HCT116 (cell line): ENCODE results near the gene ZBTB7C. TPM values are rescaled to one million over a fixed set of nuclear protein-coding genes. Genes with fewer than 3 reads are reported as not detected.

Source experiments
- ATAC-seq: fragments of 200-7000 bp; cut with Tn5 transposase; 2 replicates; pipeline ENCODE4 v1.9.1; 2020; ENCODE audit warnings: mild to moderate bottlenecking, moderate library complexity
- BruUV-seq: library from RNA; stranded (reverse); fragments of 400-500 nt; replicated peaks from 2 replicates; lab custom pipeline; 2021; lab: Mats Ljungman, UMichigan
- CTCF ChIA-PET: fragments of 300-600 bp; sonication (Branson Sonifier 250); formaldehyde crosslinking; loops from one replicate; lab custom pipeline; 2021; ENCODE audit warnings: antibody characterized with exemption; lab: Charles Lee
- POLR2A ChIA-PET: fragments of 300-600, 350-600 bp; sonication (Branson Sonifier 250); formaldehyde crosslinking; loops from one replicate; lab custom pipeline; 2021; ENCODE audit warnings: antibody characterized with exemption; lab: Charles Lee
- RAD21 ChIA-PET, 2 experiments: fragments of 300-600 bp; sonication (Branson Sonifier 250); formaldehyde crosslinking; loops; one replicate each; lab custom pipeline; 2023; ENCODE audit warnings: low total read pairs in 2 of 2; ENCODE audit not compliant: uncharacterized antibody in 2 of 2, unreplicated experiment in 2 of 2, low non-redundant PET in 1 of 2; lab: Charles Lee
- DNase-seq: peaks from one replicate; pipeline ENCODE4 v3.0.0-alpha.2; 2010; ENCODE audit warnings: low read depth, low spot score
- H2AFZ ChIP-seq: fragments of 200-600 bp; shearing (Covaris generic), sonication (generic); 2 replicates; pipeline ENCODE4 v1.6.1; 2017; ENCODE audit warnings: low read depth, mixed run types, mixed read lengths, antibody characterized with exemption, low read length; ENCODE audit not compliant: poor library complexity, severe bottlenecking
- H3K27ac ChIP-seq: 2 replicates; pipeline ENCODE4 v1.5.1; 2012; ENCODE audit warnings: low read depth, low read length
- H3K27me3 ChIP-seq: fragments of 200-600 bp; sonication (generic); 2 replicates; pipeline ENCODE4 v1.6.1; 2016; ENCODE audit warnings: mixed run types, low read length, mixed read lengths; ENCODE audit not compliant: insufficient read depth
- H3K36me3 ChIP-seq, 2 experiments: fragments of 200-500 bp in 1 of 2; fragments of 200-600 bp in 1 of 2; sonication (Bioruptor generic) in 1 of 2; sonication (generic) in 1 of 2; 2 replicates each; pipeline versions ENCODE4 v1.5.1 to v1.6.1; 2014 to 2016; ENCODE audit warnings: low read length in 2 of 2, inconsistent platforms in 1 of 2, mixed read lengths in 1 of 2, mixed run types in 1 of 2; ENCODE audit not compliant: insufficient read depth in 2 of 2, control insufficient read depth in 1 of 2
- H3K4me1 ChIP-seq, 2 experiments: fragments of 200-600 bp in 1 of 2; sonication (generic) in 1 of 2; 2 replicates each; pipeline versions ENCODE4 v1.5.1 to v1.6.1; 2012 to 2017; ENCODE audit warnings: low read length in 2 of 2, inconsistent platforms in 1 of 2, mild to moderate bottlenecking in 1 of 2, mixed read lengths in 1 of 2, mixed run types in 1 of 2, moderate library complexity in 1 of 2; ENCODE audit not compliant: insufficient read depth in 2 of 2, control insufficient read depth in 1 of 2
- H3K4me2 ChIP-seq: fragments of 200-600 bp; sonication (generic); 2 replicates; pipeline ENCODE4 v1.6.1; 2017; ENCODE audit warnings: mixed run types, low read length, mixed read lengths
- H3K4me3 ChIP-seq, 2 experiments: fragments of 200-600 bp in 1 of 2; sonication (generic) in 1 of 2; replicated peaks in 1 of 2; 2 replicates each; pipeline ENCODE4 v1.5.1; 2011 to 2016; ENCODE audit warnings: low read length in 2 of 2, control low read depth in 1 of 2, low read depth in 1 of 2, mild to moderate bottlenecking in 1 of 2, mixed read lengths in 1 of 2, mixed run types in 1 of 2
- H3K79me2 ChIP-seq: fragments of 200-600 bp; sonication (generic); 2 replicates; pipeline ENCODE4 v1.6.1; 2017; ENCODE audit warnings: mild to moderate bottlenecking, mixed run types, low read length, moderate library complexity, mixed read lengths; ENCODE audit not compliant: insufficient read depth
- H3K9ac ChIP-seq: fragments of 200-600 bp; sonication (generic); 2 replicates; pipeline ENCODE4 v1.6.1; 2016; ENCODE audit warnings: low read length, mixed read lengths
- H3K9me2 ChIP-seq: fragments of 200-600 bp; sonication (generic), shearing (Covaris generic); 2 replicates; pipeline ENCODE4 v1.6.1; 2017; ENCODE audit warnings: mixed run types, mild to moderate bottlenecking, moderate library complexity; ENCODE audit not compliant: insufficient read depth
- H3K9me3 ChIP-seq, 2 experiments: fragments of 200-500 bp in 1 of 2; fragments of 200-600 bp in 1 of 2; sonication (Bioruptor generic) in 1 of 2; sonication (generic) in 1 of 2; 2 replicates each; pipeline ENCODE4 v1.6.1; 2014 to 2017; ENCODE audit warnings: low read length in 2 of 2, mixed read lengths in 2 of 2, inconsistent platforms in 1 of 2, low read depth in 1 of 2, mild to moderate bottlenecking in 1 of 2, mixed run types in 1 of 2, moderate library complexity in 1 of 2; ENCODE audit not compliant: control insufficient read depth in 1 of 2, insufficient read depth in 1 of 2
- H4K20me1 ChIP-seq: fragments of 200-600 bp; sonication (generic), shearing (Covaris generic); 2 replicates; pipeline ENCODE4 v1.6.1; 2017; ENCODE audit warnings: mixed run types, mild to moderate bottlenecking, moderate library complexity; ENCODE audit not compliant: insufficient read depth
- SRF ChIP-seq: IDR thresholded peaks from 2 replicates; pipeline ENCODE4 v1.6.1; 2012; ENCODE audit warnings: low read depth
- TCF7L2 ChIP-seq: IDR thresholded peaks from 2 replicates; pipeline ENCODE4 v1.7.0; 2011; ENCODE audit warnings: borderline replicate concordance, inconsistent platforms; ENCODE audit not compliant: insufficient read depth, insufficient read length; ENCODE audit errors: extremely low read depth
- YY1 ChIP-seq: IDR thresholded peaks from 2 replicates; pipeline ENCODE4 v1.6.1; 2011; ENCODE audit warnings: low read length, low read depth, moderate library complexity, mild to moderate bottlenecking; ENCODE audit not compliant: insufficient replicate concordance; ENCODE audit errors: extremely low read depth
- ZFX ChIP-seq: fragments of 450-650 bp; IDR thresholded peaks from 2 replicates; pipeline ENCODE4 v1.6.1; 2017
- intact Hi-C: fragments of 100-400 bp; cut with micrococcal nuclease; formaldehyde crosslinking; loops from 2 replicates; pipeline ENCODE4 v1.10.0; 2022
- total RNA-seq: library from RNA; stranded (reverse); gene quantifications from one replicate; pipeline ENCODE4 v1.2.1, GENCODE V29; 2021; ENCODE audit not compliant: unreplicated experiment

ZBTB7C gene
- total RNA-seq, 1 experiment from 2014 or later: 0.37 TPM

GRCh38 chr18:48137374-48138081, 271.7 kb downstream of the ZBTB7C start (continued):
- TF ChIP-seq YY1 (no peak), SRF (no peak)

- H3K79me2 ChIP-seq: no peaks in the 10 kb centered on the region
- ChIA-PET POLR2A (no interaction called here), CTCF (no interaction called here), RAD21 (no interaction called here)
- no TSS peak for BruUV-seq
- peaks cover 17 to 18% of the 10 kb centered on the region in 2 experiments; a peak in 2 of 4 replicates for H3K4me1 ChIP-seq
- no peaks in the 10 kb centered on the region for H3K36me3 ChIP-seq
- peak overlapping the region; percentile 96 for H3K4me2 ChIP-seq
- H2AFZ ChIP-seq: peak overlapping the region; percentile 71
- peak overlapping the region; percentile 23; the same call in 1 of the 2 replicates for H3K27ac ChIP-seq
- intact Hi-C loops: no loop called here
- no peaks in the 10 kb centered on the region for H3K9me2 ChIP-seq
- H3K4me3 ChIP-seq: peak overlapping the region; percentile 52 to 69
- no peaks in the 10 kb centered on the region for H3K27me3 ChIP-seq
- peak overlapping the region; percentile 57 for H3K9ac ChIP-seq
- ATAC-seq (peak; percentile 68), DNase-seq (no peak)
- TF ChIP-seq TCF7L2 (no peak), ZFX (peak; percentile 53)
- no peaks in the 10 kb centered on the region for H4K20me1 ChIP-seq
- no peaks in the 10 kb centered on the region for H3K9me3 ChIP-seq
Measured at GRCh38 chr18:48136827-48137373, 272.3 kb downstream of the ZBTB7C start.
